ENCODE measurements around the gene CASP9. TPM values are rescaled to one million over a fixed set of nuclear protein-coding genes. Genes with fewer than 3 reads are reported as not detected.

The CASP9 gene
- total RNA-seq, 1 experiment from 2014 or later = 15.9 TPM

GRCh38 chr1:15543589-15544568, 19.9 kb upstream of the CASP9 start:
- Histone ChIP-seq H3T11ph (ENCODE audit: low read length) (no peak overlapping the region), H3K14ac (ENCODE audit: insufficient read depth, low read length) (no peak overlapping the region), H2AK5ac (ENCODE audit: insufficient read length, low read length) (no peak overlapping the region), H2BK12ac (ENCODE audit: insufficient read length, low read depth, low read length) (no peak overlapping the region), H3K79me1 (ENCODE audit: insufficient read depth, low read depth, low read length, poor library complexity, severe bottlenecking) (no peaks in the 10 kb centered on the region), H2BK5ac (ENCODE audit: insufficient read length, low read length) (no peak overlapping the region), H4K8ac (replicated peaks; ENCODE audit: insufficient read length, low read depth, low read length) (no peak overlapping the region), H3K27ac (ENCODE audit: insufficient read length, low read depth, low read length) (no peak overlapping the region), H4K5ac (ENCODE audit: insufficient read length, low read depth, low read length) (no peak overlapping the region), H3K79me2 (ENCODE audit: insufficient read depth, low read length) (no peaks in the 10 kb centered on the region), H3K4ac (ENCODE audit: low read depth, low read length) (no peak overlapping the region), H4K91ac (ENCODE audit: insufficient read length, low read depth, low read length) (no peak overlapping the region), H4K20me1 (ENCODE audit: control insufficient read depth, insufficient read depth, insufficient read length) (no peaks in the 10 kb centered on the region), H3K9me3 (ENCODE audit: control insufficient read depth, low read depth, low read length) (no peaks in the 10 kb centered on the region), H2BK20ac (ENCODE audit: low read depth, low read length, poor library complexity, severe bottlenecking) (no peak overlapping the region), H3K23me2 (ENCODE audit: insufficient read length, low read depth, low read length, poor library complexity, severe bottlenecking) (no peaks in the 10 kb centered on the region), H3K27me3 (ENCODE audit: insufficient read depth, low read length) (no peaks in the 10 kb centered on the region), H2AFZ (ENCODE audit: low read length) (no peak overlapping the region), H2BK120ac (ENCODE audit: low read depth, low read length, poor library complexity, severe bottlenecking) (no peak overlapping the region), H3K18ac (ENCODE audit: insufficient read length, low read depth, low read length) (no peak overlapping the region), H3K23ac (ENCODE audit: insufficient read length, low read depth, low read length) (no peak overlapping the region), H3K4me2 (ENCODE audit: insufficient read depth, insufficient read length, low read length) (no peak overlapping the region), H3K4me1 (ENCODE audit: insufficient read depth, low read length) (no peaks in the 10 kb centered on the region), H2BK15ac (ENCODE audit: low read depth, low read length) (no peak overlapping the region), H3K9ac (ENCODE audit: extremely low read depth, insufficient read length, low read length) (no peak overlapping the region), H3K56ac (ENCODE audit: insufficient read length, low read depth, low read length) (no peak overlapping the region)
- Mint-ChIP-seq H3K4me3 (no peak overlapping the region), H3K27ac (no peak overlapping the region; a peak in 2 of 7 replicates), H3K4me1 (no peaks in the 10 kb centered on the region), H3K27me3 (ENCODE audit: low read depth) (no peaks in the 10 kb centered on the region), H3K36me3 (ENCODE audit: insufficient read depth in 1 of 3, low read depth in 3 of 3) (peaks cover 15 to 65% (median 38%) of the 10 kb centered on the region in 3 experiments; a peak in 6 of 7 replicates), H3K9me3 (no peaks in the 10 kb centered on the region)
- no peak for DNase-seq
- WGBS (ENCODE audit: extremely low coverage, insufficient read length, low lambda C conversion rate) = no CpG with 5 or more reads among the region's 12 CpGs
- no peak for TF ChIP-seq CTCF (conservative IDR thresholded peaks at IDR 0.05)
